Epidermal melanocyte (primary cell): ENCODE data around the gene KNG1.
"Not testable (repeated sequence)": the region's sequence is repeated elsewhere in the genome, so short reads cannot be mapped to it uniquely, and the experiment has no call there.

Experiments
- DNase-seq: peaks from one replicate; pipeline ENCODE4 v3.0.0; 2011; ENCODE audit warnings: low spot score; ENCODE audit not compliant: insufficient read length

KNG1 gene

DNA sequence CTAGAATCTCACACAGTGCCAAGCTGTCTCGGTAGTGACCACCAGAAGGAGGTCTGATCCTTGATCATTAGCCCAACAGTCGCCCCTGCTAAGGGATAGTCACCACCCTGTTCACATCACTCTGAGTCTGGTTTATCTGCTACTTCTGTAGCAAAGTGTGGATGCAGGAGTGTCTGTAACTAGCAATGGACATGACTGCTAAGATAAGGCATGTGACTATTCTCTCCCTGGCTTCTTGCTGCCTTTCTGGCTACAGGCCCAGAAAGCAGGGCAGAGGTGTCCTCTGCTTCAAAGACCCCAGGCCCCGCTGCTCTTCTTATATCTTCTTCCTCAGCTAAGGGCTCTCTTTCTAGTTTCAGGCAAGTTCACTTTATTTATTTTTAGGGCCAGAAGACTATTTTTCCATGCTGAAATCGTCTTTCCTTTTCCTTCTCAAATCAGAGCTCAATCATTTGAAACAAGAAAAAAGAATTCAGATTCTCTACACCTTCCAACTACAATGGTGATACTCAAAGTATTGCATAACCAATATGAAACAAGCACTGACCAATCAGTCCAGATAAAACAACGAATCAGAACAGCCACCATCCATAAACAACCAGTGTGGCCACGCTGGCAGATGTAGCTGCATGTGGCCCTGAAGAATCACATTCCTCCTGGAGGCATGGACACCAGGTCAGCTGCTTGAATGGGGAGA lies 8.0 kb upstream of the KNG1 start:
- no peak for DNase-seq

DNA sequence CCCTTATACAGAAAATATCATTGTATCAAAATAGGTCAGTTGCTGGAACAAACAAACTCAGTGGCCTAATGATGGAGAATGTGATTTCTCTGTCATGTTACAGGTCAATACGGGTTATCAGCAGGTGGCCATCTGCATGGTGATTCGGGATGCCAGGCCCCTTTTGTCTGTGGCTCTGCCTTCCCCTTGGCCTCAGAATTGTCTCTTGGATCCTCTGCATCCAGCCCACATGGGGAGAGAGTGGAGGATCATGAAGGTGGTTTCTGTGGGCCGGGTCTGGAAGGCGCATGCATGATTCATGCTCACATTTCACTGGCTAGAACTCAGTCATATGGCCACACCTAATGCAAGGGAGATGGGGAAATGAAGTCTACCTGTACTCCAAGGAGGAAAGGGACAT lies 6.5 kb upstream of the KNG1 start:
- DNase-seq: not testable (repeated sequence)

DNA sequence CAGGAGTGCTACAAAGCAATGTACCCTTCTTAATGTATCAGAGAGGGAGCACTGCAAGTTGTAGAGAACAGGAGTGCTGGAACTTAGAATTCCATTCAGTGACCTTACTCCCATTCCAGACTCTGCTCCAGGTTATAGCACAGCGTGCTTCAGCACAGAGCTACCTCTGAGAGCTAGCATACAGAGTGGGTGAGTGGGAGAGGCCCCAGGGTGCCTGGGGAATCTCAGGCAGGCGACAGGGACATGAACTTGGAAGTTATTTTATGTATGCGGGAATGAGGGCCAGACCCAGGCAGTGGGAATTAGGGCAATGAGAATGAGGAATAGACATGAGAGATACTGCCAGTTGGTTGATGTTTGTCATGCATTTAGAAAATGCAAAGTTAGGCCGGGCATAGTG lies 3.7 kb upstream of the KNG1 start:
- no peak for DNase-seq

DNA sequence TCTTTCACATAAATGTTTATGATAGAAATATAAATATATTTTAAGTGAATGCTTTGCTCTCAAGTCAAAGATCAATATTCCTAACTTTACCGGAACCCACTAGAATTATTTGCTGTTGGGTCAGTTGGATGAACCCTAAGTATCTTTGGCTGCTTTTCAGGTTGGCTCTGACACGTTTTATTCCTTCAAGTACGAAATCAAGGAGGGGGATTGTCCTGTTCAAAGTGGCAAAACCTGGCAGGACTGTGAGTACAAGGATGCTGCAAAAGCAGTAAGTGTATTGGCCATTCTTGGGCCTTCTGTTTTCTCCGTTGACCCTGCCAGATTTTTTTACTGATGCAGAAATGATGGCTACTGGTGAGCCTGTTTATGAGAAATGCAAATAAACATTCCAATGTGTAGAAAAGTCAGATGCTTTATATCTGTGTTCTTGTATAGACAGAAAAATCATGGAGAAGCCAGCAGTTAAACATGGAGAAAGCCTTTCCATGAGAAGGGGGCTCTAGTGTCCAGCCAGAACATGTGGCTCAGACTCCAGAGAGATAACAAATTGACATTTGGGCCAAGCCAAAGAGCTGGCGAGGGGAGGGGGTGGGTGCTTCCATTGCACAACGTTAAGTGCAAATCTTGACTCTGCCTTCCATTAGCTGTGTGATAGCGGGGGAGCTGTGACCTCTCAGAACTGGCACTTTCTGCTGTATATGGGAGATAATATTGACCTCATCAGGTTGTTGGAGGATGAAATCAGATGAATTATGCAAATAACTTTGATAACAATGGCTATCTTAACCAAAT lies 3.0 kb downstream of the KNG1 start:
- DNase-seq: no peak

DNA sequence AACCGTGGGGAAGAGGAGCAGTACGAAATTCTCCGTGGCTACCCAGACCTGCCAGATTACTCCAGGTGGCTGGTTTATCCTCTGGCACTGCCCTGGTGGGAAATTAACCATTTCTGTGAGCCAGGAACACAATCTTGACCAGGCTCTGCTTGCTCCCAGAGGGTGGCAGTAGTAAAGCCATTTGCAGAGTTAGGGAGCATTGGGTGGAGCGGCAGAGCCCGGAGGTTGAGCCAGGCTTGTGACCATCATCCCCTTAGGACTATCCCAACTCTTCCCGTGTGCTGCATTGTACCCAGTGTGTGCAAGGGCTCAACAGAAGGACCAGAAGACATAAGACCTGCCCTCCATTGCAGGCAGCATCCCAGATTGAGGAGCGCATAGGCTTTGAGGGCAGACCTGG lies 5.3 kb downstream of the KNG1 start:
- DNase-seq: no peak

DNA sequence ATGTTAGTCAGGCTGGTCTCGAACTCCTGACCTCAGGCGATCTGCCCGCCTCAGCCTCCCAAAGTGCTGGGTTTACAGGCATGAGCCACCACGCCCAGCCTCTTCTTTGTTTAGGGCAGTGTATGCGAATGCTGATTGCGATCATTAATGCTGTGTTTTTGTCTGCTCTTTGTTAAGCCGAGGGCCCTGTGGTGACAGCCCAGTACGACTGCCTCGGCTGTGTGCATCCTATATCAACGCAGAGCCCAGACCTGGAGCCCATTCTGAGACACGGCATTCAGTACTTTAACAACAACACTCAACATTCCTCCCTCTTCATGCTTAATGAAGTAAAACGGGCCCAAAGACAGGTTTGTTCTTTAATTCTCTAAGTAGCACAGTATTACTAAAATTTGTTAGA lies 7.8 kb downstream of the KNG1 start:
- DNase-seq: no peak

DNA sequence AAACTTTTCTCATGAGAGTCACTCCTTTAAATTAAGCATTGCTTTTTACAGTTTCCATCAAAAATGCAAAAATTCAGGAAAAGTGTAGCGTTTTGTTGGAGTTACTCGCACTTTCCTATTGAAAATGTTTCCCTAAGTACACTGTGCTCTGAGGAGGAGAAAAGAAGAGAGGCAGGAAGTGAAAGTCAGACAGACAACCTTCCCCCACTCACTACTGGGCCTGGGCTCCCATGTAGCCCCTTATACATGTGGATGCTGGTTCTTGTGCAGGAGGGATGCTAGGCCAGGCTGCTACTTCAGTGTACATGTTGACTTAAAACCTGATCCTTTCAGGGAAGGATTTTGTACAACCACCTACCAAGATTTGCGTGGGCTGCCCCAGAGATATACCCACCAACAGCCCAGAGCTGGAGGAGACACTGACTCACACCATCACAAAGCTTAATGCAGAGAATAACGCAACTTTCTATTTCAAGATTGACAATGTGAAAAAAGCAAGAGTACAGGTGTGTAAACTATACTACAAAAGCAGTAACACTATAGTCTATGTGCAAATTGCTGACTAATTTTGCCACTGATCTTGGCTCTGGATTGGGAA lies 15.1 kb downstream of the KNG1 start:
- DNase-seq: no peak

DNA sequence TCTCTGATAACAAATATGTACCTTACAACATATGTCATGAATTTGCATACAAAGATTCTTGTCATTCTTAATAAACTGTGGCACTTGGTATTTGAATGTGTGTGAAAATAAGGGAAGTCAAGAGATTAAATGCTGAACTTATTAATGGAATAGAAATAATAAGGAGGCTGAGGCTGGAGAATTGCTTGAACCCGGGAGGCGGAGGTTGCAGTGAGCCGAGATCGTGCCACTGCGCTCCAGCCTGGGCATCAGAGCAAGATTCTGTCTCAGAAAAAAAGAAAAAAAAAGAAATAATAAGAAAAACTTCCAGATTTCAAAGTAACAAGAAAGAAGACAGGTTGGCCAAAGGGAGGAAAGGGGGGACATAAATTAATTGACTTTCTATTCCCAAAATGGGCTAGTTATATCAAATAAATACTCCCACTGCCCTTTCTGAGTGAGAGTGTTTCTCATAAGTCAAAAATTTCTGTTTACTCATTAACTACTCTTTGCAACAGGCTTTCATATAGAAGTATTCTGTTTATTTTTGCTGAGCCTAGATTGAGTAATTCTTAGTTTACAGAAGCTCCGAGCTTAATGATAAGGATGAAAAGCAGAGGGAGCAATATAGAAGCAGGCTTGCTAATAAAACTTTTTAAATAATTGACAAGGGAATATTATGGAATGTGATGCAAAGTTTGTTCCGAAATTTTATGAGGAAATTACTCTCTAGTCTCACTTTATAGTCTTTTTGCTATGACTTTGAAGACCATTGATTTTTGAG lies 25.6 kb downstream of the KNG1 start:
- no peak for DNase-seq

DNA sequence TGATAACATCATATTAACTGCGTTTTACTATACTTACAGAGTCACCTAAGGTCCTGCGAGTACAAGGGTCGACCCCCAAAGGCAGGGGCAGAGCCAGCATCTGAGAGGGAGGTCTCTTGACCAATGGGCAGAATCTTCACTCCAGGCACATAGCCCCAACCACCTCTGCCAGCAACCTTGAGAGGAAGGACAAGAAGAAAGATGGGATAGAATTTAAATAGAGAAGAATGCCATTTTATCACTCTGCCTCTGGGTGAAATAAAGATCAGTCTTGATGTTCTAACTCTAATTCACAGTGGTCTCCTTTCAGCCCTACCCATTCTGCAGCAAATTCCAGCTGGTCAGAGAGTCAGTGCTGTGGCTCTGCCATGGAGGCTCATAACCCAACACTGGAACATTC lies 26.5 kb downstream of the KNG1 start:
- no peak for DNase-seq

DNA sequence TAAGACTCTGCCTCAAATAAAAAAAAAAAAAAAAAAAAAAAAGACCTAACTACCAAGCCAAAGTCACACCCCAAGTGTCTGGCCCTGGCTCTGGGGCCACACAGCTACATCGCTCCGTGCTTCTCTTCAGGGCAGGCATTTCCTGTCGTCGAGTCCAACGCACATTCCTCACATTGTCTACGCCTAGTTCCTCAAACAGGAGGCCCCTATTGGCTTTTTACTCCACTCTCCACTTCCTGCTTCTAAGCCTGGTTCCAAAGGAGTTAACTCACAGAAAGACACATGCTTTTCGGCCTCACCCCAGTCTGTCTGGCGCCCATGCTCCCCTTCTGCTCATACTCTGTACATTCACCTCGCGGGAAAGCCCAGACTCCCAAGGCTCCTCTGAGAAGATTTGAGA lies 28.8 kb downstream of the KNG1 start:
- DNase-seq: no peak

DNA sequence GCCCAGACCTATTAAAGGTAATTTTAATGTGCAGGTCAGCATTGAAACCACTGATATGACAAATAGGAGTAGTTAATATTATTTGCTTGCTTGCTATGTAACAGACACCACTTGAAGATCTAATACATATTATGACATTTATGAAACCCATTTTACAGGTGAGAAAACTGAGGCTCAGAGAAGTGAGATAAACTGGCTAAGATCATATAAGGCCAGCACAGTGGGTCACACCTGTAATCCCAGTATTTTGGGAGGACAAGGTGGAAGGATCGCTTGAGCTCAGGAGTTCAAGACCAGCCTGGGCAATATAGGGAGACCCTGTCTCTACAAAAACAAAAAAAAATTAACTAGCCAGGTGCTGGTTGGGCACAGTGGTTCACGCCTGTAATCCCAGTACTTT lies 33.2 kb downstream of the KNG1 start:
- no peak for DNase-seq

DNA sequence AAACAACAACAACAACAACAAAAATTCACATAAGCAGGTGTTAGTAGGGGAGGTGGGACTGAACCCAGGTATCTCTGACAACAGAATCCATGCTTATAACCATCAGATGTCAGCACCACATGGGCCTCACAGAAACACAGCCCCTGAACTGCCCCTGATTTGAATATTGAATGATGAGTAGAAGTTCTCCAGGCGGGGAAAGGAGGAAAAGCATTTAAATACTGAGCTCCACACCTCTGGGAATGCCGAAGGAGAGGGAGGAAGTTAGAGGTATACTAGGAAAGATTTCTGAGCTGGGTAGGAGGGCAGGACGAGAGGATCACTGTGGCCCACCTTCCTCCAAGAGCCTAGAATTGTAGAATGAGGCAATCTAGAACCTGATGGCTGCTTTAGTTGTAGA lies 34.3 kb downstream of the KNG1 start:
- DNase-seq: no peak

DNA sequence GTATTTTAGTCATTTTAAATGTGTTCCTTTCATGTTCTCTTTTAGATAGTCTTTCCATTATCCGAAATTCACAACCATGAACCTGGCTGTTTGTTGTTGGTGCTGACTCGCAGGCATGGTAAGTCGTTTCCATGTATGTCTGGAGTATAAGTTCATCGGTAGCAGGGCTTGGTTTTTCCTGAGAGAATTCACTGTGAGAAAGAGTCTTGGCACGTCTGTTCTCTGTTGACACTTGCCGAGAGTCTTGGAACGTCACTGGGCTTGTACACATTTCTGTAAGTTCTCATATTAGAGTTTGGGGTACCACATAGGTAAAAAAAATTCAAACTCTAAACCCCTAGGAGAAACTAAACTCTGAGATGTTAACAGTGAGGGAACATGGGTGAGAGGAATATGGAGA lies 36.8 kb downstream of the KNG1 start:
- no peak for DNase-seq

DNA sequence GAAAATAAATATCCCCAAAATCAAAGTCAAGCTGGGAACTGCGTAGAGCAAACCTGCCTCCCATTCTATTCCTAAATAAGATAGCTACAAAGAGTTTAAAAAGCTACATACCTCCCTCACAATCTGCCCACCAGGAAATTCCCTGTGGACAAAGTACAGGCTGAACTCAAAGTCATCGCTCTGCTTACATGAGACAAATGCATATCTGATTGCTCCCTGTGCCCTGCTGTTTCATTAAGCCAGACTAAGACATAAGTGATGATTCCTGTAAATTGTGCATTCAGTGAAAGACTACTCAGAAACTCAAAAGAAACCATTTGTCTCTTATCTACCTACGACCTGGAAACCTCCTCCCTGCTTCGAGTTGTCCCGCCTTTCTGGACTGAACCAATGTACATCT lies 37.7 kb downstream of the KNG1 start:
- no peak for DNase-seq

DNA sequence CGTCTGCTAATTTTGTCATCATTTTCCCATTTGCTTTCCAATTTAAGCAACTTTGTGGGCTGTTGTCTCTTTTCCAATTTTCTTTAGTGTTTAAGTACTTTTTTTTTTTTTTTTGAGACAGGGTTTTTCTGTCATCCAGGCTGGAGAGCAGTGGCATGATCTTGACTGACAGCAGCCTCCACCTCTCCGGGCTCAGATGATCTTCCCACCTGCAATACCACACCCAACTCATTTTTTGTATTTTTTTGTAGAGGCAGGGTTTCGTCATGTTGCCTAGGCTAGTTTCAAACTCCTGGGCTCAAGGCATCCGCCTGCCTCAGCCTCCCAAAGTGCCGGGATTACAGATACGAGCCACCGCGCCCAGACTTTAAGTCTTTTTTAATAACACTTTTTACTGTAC lies 40.1 kb downstream of the KNG1 start:
- DNase-seq: no peak

DNA sequence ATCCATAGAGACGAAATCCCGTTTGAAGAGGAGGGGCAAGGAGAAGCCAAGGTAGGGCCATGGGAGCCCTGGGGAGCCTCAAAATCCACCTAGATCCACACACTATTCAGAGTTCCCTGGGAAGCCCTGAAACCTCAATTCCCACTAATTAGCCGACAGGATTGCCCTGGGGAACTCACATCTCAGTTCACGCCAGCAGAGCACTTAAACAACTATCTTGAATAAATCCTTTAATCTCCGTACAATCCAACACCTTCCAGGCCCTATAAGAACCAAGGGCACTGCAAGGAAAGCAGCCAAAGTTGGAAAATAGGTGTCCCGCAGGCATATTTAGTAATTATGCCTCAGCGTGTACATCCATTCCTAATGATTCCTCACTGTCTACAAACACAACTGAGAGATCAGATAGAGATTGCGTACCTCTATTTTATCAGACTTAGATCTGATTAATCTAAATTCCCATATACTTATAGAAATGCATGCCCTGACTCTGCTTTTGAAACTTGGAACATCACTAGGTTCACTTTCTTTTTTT lies 40.6 kb downstream of the KNG1 start:
- DNase-seq: no peak

DNA sequence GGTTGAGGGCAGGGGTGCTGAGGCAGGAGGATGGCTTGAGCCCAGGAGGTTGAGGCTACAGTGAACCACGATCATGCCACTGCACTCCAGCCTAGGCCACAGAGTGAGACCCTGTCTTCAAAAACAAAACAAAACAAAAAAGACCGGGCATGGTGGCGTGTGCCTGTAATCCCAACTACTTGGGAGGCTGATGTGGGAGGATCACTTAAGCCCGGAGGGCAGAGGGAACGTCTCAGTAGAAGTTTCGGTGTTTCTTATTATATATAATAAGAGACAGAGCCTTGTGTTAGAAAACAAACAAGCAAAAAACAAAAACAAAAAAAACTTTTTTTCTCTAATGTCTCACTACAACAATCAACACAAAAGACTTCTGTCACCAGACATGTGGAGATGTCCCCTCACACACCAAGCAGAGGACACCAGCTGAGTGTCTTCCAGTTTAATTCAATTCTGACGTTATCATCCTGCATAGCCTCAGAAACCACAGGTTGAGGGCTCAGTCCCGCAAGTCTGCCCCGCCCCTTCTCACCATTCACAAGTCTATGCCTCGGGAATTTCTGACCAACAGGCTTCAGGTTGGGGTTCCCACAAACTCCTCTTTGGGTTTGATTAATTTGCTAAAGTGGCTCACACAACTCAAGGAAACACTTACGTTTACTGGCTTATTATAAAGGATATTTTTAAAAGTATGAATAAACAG lies 42.2 kb downstream of the KNG1 start:
- no peak for DNase-seq

DNA sequence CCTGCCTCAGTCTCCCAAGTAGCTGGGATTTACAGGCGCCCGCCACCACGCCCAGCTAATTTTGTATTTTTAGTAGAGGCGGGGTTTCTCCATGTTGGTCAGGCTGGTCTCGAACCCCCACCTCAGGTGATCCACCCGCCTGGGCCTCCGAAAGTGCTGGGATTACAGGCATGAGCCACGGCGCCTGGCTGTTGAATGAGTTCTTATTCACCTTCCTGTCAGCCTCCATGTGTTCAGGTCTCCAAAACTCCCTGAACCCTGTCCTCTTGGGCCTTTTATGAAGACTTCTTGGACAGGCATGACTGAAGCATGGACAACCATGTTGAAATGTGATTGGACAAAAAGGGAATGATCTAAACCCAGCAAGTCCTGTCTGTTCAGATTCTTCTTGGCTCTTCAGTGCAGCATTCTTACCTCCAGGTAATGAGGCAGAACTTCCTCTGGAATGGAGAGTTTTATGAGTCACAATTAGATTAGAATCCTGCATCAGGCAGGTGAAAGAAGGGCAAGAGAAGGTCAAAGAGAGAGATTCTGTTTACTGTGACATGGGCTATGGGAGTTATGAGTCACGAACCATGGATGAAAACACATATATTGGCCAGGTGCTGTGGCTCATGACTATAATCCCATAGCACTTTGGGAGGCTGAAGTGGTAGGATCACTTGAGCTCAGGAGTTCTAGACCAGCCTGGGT lies 43.1 kb downstream of the KNG1 start:
- DNase-seq: no peak

DNA sequence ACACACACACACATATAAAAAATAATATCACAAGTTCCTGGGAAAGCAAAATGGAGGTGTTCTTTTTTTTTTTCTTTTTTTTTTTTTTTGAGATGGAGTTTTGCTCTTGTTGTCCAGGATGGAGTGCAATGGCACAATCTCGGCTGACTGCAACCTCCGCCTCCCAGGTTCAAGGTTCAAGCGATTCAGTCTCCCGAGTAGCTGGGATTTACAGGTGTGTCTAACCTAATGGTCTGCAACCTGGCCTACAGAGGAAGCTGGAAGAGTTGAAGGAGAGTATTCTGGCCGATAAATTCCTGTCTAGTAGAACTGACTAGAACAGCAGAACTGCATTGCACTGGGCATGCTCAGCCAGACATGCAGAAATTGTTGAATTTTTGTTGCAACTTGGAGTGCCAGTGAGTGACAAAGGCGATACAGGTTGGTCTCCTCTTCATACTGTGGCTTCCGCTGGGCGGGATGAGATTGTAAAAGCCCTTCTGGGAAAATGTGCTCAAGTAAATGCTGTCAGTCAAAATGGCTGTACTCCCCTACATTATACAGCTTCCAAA lies 43.8 kb downstream of the KNG1 start:
- no peak for DNase-seq

DNA sequence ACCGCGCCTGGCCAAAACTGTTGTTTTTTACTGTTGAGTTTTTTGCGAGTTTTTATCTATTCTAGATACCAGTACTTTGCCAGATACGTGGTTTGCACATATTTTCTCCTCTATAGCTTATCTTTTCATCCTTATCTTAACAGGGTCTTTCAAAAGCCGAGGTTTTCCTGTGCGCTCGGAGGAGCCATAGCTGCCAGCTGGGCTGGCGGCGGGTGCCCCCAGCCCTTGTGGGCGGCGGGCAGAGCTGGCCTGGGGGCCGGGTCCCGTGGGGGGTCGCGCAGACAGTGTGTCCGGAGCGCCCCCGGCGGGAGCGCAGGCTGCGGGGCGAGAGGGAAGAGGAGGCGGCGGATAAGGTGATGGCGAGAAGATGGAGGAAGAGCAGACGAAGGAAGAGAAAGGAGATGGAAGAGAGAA lies 55.1 kb downstream of the KNG1 start:
- DNase-seq: no peak
